A673 (cell line): ENCODE data around the gene KCTD18. TPM values are rescaled to one million over a fixed set of nuclear protein-coding genes. Genes with fewer than 3 reads are reported as not detected.
A peak's percentile ranks its signal among the peaks of the same experiment; 100 is the strongest.

Experiments
- BruUV-seq: library from RNA; stranded (reverse); fragments of 400-500 nt; replicated peaks from 2 replicates; lab custom pipeline; 2021; lab: Mats Ljungman, UMichigan
- CTCF ChIA-PET: fragments of 300-600 bp; sonication (Branson Sonifier 250); formaldehyde crosslinking; loops from one replicate; lab custom pipeline; 2022; ENCODE audit warnings: antibody characterized with exemption; lab: Charles Lee
- POLR2A ChIA-PET: fragments of 300-600 bp; sonication (Branson Sonifier 250); formaldehyde crosslinking; loops from one replicate; lab custom pipeline; 2022; ENCODE audit warnings: antibody characterized with exemption; ENCODE audit not compliant: low non-redundant PET; lab: Charles Lee
- DNase-seq: peaks from one replicate; pipeline ENCODE4 v3.0.0-alpha.2; 2015; ENCODE audit warnings: low spot score
- H3K27ac ChIP-seq: fragments of 200-600 bp; sonication (generic); 2 replicates; pipeline ENCODE4 v1.5.1; 2016; ENCODE audit warnings: mixed run types, low read depth, mild to moderate bottlenecking, mixed read lengths, antibody characterized with exemption, low read length; ENCODE audit not compliant: poor library complexity, severe bottlenecking
- H3K27me3 ChIP-seq: fragments of 200-600 bp; sonication (generic); replicated peaks from 2 replicates; pipeline ENCODE4 v1.6.1; 2017; ENCODE audit warnings: mixed run types, low read depth, mild to moderate bottlenecking, mixed read lengths, antibody characterized with exemption, low read length; ENCODE audit not compliant: insufficient read depth, poor library complexity
- H3K36me3 ChIP-seq: fragments of 200-600 bp; sonication (generic); 2 replicates; pipeline ENCODE4 v1.6.1; 2016; ENCODE audit warnings: mixed run types, mild to moderate bottlenecking, mixed read lengths, antibody characterized with exemption, low read length; ENCODE audit not compliant: insufficient read depth, poor library complexity, severe bottlenecking
- H3K4me1 ChIP-seq: fragments of 200-600 bp; sonication (generic); 2 replicates; pipeline ENCODE4 v1.6.1; 2017; ENCODE audit warnings: mixed run types, mild to moderate bottlenecking, mixed read lengths, antibody characterized with exemption, low read length; ENCODE audit not compliant: insufficient read depth, poor library complexity, severe bottlenecking
- H3K4me3 ChIP-seq: fragments of 200-600 bp; sonication (generic); 2 replicates; pipeline ENCODE4 v1.5.1; 2016; ENCODE audit warnings: low read depth, mixed run types, mild to moderate bottlenecking, mixed read lengths, low read length; ENCODE audit not compliant: poor library complexity, severe bottlenecking
- H3K9me3 ChIP-seq: fragments of 200-600 bp; sonication (generic); 2 replicates; pipeline ENCODE4 v1.6.1; 2016; ENCODE audit warnings: mixed run types, low read depth, mild to moderate bottlenecking, mixed read lengths, antibody characterized with exemption, low read length; ENCODE audit not compliant: poor library complexity, severe bottlenecking
- EZH2 ChIP-seq: fragments of 200-600 bp; sonication (generic); IDR thresholded peaks from 2 replicates; pipeline ENCODE4 v1.6.1; 2017; ENCODE audit warnings: borderline replicate concordance, low read depth, mild to moderate bottlenecking, mixed read lengths, antibody characterized with exemption, low read length; ENCODE audit not compliant: poor library complexity, severe bottlenecking
- intact Hi-C: fragments of 100-400 bp; cut with micrococcal nuclease; formaldehyde crosslinking; loops from one replicate; pipeline ENCODE4 v1.10.0; 2022; ENCODE audit not compliant: unreplicated experiment
- total RNA-seq: library from RNA; stranded (reverse); gene quantifications from 2 replicates; pipeline ENCODE4 v1.2.3, GENCODE V29; 2021
- TF ChIP-seq, protein P1 (sequence below): fragments of 300-800, 200-600 bp; sonication (generic); conservative IDR thresholded peaks from 2 replicates; pipeline ENCODE4 v1.5.1; 2017; ENCODE audit warnings: low read depth, mild to moderate bottlenecking, antibody characterized with exemption, low read length, moderate library complexity, mixed read lengths

KCTD18 gene
- total RNA-seq, 1 experiment from 2014 or later: 12.2 TPM

DNA sequence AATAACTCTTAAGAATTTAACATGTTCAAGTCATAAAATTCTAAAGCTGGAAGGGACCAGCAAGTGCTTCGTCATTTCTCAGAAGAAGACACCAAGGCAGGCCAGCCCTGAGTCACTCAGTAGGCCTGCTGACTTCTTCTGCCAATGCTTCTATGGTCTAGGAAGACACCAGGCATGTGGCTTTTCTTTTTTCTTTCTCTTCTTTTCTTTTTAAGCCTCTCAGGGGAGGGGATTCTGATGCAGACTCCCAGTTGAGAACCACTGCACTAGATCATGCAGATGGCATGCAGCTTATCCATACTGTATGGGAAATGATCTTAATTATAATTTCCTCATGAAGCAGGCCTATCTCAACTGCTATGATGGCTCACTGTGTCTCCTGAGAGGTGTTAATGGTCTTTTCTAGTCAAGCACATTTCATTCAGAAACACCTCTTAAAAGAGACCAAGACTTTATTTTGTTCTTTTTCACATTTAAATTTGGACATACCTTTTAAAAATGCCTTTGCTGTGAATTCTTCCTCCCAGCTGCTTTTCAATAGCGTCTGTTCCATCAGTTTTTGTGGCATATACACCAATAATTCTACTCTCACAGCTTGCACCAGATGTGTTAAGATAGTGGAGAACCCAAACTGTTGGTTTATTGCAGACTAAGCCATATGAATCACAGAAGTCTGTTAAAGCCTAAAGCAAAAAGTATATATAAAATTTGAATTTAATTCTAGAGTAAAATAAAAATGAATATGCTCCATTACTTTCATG lies 11.3 kb downstream of the KCTD18 start:
- Histone ChIP-seq H3K9me3 (no peaks in the 10 kb centered on the region), H3K4me1 (no peaks in the 10 kb centered on the region), H3K27me3 (no peaks in the 10 kb centered on the region), H3K4me3 (no peak overlapping the region), H3K36me3 (peaks cover 23% of the 10 kb centered on the region), H3K27ac (no peak overlapping the region)
- CTCF ChIA-PET: no interaction called here
- peak; percentile 11 for DNase-seq
- BruUV-seq: no TSS peak
- TF ChIP-seq EZH2: no peak
- TF ChIP-seq, protein P1, sequence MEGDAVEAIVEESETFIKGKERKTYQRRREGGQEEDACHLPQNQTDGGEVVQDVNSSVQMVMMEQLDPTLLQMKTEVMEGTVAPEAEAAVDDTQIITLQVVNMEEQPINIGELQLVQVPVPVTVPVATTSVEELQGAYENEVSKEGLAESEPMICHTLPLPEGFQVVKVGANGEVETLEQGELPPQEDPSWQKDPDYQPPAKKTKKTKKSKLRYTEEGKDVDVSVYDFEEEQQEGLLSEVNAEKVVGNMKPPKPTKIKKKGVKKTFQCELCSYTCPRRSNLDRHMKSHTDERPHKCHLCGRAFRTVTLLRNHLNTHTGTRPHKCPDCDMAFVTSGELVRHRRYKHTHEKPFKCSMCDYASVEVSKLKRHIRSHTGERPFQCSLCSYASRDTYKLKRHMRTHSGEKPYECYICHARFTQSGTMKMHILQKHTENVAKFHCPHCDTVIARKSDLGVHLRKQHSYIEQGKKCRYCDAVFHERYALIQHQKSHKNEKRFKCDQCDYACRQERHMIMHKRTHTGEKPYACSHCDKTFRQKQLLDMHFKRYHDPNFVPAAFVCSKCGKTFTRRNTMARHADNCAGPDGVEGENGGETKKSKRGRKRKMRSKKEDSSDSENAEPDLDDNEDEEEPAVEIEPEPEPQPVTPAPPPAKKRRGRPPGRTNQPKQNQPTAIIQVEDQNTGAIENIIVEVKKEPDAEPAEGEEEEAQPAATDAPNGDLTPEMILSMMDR: no peak
- POLR2A ChIA-PET: no interaction called here
- intact Hi-C loops: no loop called here

DNA sequence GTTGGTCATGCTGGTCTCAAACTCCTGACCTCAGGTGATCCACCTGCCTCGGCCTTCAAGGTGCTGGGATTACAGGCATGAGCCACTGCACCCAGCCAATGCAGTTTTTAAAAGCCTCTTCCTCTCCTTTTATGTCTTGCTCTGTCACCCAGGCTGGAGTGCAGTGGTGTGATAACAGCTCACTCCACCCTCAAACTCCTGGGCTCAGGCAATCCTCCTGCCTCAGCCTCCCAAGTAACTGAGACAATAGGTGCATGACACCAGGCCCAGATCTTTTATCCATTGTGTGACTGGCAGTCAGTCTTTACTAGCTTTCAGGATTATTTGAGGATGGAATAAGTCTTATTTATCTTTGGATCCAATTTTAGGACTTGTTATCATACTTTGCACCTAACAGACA lies 13.2 kb downstream of the KCTD18 start:
- Histone ChIP-seq H3K9me3 (no peaks in the 10 kb centered on the region), H3K4me3 (no peak overlapping the region), H3K36me3 (peaks cover 18% of the 10 kb centered on the region), H3K27me3 (no peaks in the 10 kb centered on the region), H3K27ac (no peak overlapping the region), H3K4me1 (no peaks in the 10 kb centered on the region)
- TF ChIP-seq EZH2: no peak
- TF ChIP-seq, protein P1: no peak
- ChIA-PET POLR2A (no interaction called here), CTCF (no interaction called here)
- DNase-seq: no peak
- BruUV-seq: no TSS peak
- intact Hi-C loops: no loop called here

DNA sequence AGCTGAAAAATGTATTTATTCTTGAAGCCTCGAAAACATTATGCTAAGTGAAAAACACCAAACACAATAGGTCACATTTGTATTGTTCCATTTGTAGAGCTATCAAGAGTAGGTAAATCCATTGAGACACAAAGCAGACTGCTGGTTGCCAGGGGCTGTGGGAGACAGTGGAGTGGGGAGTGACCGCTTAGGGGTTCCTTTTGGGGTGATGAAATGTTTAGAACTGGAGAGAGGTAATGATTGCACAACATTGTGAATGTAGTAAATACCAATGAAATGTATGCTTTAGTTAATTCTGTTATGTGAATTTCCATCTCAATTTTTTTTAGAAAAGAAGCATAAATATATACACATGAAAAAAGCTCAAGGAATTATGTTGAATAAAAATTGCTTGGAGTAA lies 15.8 kb downstream of the KCTD18 start:
- CTCF ChIA-PET: no interaction called here
- H3K27ac ChIP-seq: no peak overlapping the region
- POLR2A ChIA-PET: no interaction called here
- no peaks in the 10 kb centered on the region for H3K4me1 ChIP-seq
- DNase-seq: no peak
- intact Hi-C loops: no loop called here
- H3K4me3 ChIP-seq: no peak overlapping the region
- no peaks in the 10 kb centered on the region for H3K9me3 ChIP-seq
- H3K27me3 ChIP-seq: no peaks in the 10 kb centered on the region
- BruUV-seq: no TSS peak
- TF ChIP-seq, protein P1: no peak
- TF ChIP-seq EZH2: no peak
- peaks cover 18% of the 10 kb centered on the region for H3K36me3 ChIP-seq
